ENCODE measurements around the gene ANK3. TPM values are rescaled to one million over a fixed set of nuclear protein-coding genes. Genes with fewer than 3 reads are reported as not detected.

ANK3 gene
- total RNA-seq, 4 donors from 2014 or later, result 125 to 171 (median 149) TPM

DNA sequence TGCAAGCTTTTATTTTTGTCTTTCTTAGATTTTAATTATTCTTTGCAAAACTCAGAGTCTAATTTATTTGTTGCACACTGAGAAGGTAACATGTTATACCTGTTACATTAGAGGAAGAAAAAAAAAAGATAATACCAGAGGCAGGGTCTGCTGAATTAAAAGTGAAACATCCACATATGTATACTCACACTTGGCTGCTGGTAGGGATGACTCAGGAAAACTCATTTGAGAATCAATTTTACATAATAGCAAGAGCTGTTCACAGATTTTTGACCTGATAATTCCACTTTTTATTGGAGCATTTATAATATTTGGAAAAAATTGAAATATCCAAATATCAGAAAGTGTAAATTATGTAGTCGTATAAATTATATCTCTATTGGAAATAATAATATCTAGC, 405.3 kb downstream of the ANK3 start:
- Histone ChIP-seq H3K4me1 (no peaks in the 10 kb centered on the region), H3K36me3 (no peaks in the 10 kb centered on the region), H3K27ac (no peak overlapping the region), H3K27me3 (no peaks in the 10 kb centered on the region), H3K4me3 (no peak overlapping the region), H3K9me3 (peaks cover 0 to 3% (median 0%) of the 10 kb centered on the region in 3 donors)
- in situ Hi-C loops (cut with MboI; ENCODE audit: low sequenced_read_pairs in 4 of 4) (no loop called here), intact Hi-C loops (cut with DNase I; ENCODE audit: low total_unique reads) (no loop called here)
- DNase-seq (no peak), ATAC-seq (no peak)
- TF ChIP-seq, protein P1, sequence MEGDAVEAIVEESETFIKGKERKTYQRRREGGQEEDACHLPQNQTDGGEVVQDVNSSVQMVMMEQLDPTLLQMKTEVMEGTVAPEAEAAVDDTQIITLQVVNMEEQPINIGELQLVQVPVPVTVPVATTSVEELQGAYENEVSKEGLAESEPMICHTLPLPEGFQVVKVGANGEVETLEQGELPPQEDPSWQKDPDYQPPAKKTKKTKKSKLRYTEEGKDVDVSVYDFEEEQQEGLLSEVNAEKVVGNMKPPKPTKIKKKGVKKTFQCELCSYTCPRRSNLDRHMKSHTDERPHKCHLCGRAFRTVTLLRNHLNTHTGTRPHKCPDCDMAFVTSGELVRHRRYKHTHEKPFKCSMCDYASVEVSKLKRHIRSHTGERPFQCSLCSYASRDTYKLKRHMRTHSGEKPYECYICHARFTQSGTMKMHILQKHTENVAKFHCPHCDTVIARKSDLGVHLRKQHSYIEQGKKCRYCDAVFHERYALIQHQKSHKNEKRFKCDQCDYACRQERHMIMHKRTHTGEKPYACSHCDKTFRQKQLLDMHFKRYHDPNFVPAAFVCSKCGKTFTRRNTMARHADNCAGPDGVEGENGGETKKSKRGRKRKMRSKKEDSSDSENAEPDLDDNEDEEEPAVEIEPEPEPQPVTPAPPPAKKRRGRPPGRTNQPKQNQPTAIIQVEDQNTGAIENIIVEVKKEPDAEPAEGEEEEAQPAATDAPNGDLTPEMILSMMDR (IDR thresholded peaks at IDR 0.05 in 4 of 5, conservative IDR thresholded peaks at IDR 0.05 in 1 of 5), result no peak
- TF ChIP-seq POLR2A (IDR thresholded peaks at IDR 0.05), result no peak

DNA sequence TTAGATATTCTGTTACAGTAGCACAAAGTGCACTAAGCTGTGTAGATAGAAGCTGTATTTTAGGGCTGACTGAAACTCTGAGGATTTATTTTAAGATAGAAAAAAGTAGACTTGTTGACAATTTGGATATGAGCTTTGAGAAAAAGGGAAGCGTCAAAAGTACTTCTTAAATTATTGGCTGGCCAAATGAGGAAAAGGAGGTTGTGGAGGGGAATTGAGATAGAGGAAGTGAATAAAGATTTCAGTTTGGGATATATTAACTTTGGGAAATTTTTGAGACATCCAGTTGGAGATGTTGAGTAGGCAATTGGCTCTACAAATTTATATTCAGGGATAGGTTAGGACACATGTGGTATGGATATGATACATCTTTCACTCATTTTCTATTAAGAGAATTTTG, 409.3 kb downstream of the ANK3 start:
- no peak for DNase-seq
- no peak for TF ChIP-seq POLR2A (IDR thresholded peaks at IDR 0.05)
- intact Hi-C loops (cut with DNase I; ENCODE audit: low total_unique reads), result no loop called here
- peaks cover 0 to 5% (median 0%) of the 10 kb centered on the region in 3 donors for H3K9me3 ChIP-seq
- H3K27ac ChIP-seq, result no peak overlapping the region
- no peaks in the 10 kb centered on the region for H3K36me3 ChIP-seq
- H3K27me3 ChIP-seq, result no peaks in the 10 kb centered on the region
- in situ Hi-C loops (cut with MboI; ENCODE audit: low sequenced_read_pairs in 4 of 4), result no loop called here
- no peak for ATAC-seq
- H3K4me1 ChIP-seq, result no peaks in the 10 kb centered on the region
- H3K4me3 ChIP-seq, result no peak overlapping the region

DNA sequence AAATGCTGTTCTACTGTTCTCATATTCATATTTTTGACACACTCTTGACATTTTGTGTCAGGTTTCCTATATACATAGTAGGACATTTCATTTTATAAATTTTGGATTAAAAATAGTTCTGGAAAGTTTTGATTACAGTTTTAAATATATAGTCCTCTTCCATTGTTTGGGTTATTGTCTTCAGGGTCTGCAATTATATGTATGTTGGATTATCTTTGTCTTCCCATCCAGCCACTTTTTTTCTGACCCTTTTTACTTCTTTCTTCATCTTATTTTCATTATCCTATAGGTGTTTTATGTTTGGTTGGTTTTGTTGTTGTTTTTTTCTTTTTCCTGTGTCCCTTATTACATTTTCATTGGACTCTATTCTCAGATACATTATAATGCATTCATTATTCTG, 412.2 kb downstream of the ANK3 start:
- Histone ChIP-seq H3K9me3 (peaks cover 0 to 5% (median 0%) of the 10 kb centered on the region in 3 donors), H3K36me3 (no peaks in the 10 kb centered on the region), H3K4me3 (no peak overlapping the region), H3K27ac (no peak overlapping the region), H3K27me3 (no peaks in the 10 kb centered on the region), H3K4me1 (no peaks in the 10 kb centered on the region)
- no peak for TF ChIP-seq POLR2A (IDR thresholded peaks at IDR 0.05)
- TF ChIP-seq, protein P1 (IDR thresholded peaks at IDR 0.05 in 4 of 5, conservative IDR thresholded peaks at IDR 0.05 in 1 of 5), result no peak
- DNase-seq (no peak), ATAC-seq (no peak)
- intact Hi-C loops (cut with DNase I; ENCODE audit: low total_unique reads), result no loop called here
- in situ Hi-C loops (cut with MboI; ENCODE audit: low sequenced_read_pairs in 4 of 4), result no loop called here

DNA sequence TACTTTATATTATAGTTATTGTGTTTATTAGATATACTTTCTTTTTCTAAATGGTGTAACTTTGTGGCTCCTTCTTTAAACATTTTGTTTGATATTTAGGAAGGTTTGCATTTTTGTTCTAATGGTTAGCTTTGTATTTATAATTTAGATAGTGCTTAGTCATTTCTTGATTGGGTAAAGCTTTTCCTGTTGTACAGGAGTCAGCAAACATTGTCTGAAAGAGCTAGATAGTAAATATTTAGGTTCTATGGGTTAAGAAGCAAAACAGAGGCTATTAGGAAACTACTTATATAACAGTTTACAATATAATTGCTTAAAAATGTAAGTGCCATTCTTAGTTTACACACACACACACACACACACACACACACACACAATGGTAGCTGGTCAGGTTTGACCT, 412.8 kb downstream of the ANK3 start:
- ATAC-seq, result no peak
- in situ Hi-C loops (cut with MboI; ENCODE audit: low sequenced_read_pairs in 4 of 4) (no loop called here), intact Hi-C loops (cut with DNase I; ENCODE audit: low total_unique reads) (no loop called here)
- TF ChIP-seq POLR2A (IDR thresholded peaks at IDR 0.05), result no peak
- TF ChIP-seq, protein P1 (IDR thresholded peaks at IDR 0.05 in 4 of 5, conservative IDR thresholded peaks at IDR 0.05 in 1 of 5), result no peak
- Histone ChIP-seq H3K36me3 (no peaks in the 10 kb centered on the region), H3K4me3 (no peak overlapping the region), H3K27ac (no peak overlapping the region), H3K4me1 (no peaks in the 10 kb centered on the region), H3K27me3 (no peaks in the 10 kb centered on the region), H3K9me3 (peaks cover 0 to 5% (median 0%) of the 10 kb centered on the region in 3 donors)
- no peak for DNase-seq
